Body of pancreas (tissue), 4 donors: Measurements from ENCODE around the gene NRG3.

Experiments
- CTCF ChIP-seq, 7 experiments: fragments of 450-650 bp in 4 of 7; fragments of 200-600 bp in 3 of 7; sonication (generic) in 3 of 7; IDR thresholded peaks; one replicate each; pipeline ENCODE4 v1.5.1; 2016 to 2019; ENCODE audit warnings: antibody characterized with exemption in 7 of 7
- POLR2A ChIP-seq, 3 donors: fragments of 450-650 bp; IDR thresholded peaks; one replicate each; pipeline ENCODE4 v1.6.1; 2016; ENCODE audit warnings: antibody characterized with exemption in 3 of 3, mild to moderate bottlenecking in 2 of 3

- TF ChIP-seq CTCF (IDR thresholded peaks at IDR 0.05) (no peak), POLR2A (IDR thresholded peaks at IDR 0.05) (no peak)
Observed at GRCh38 chr10:82622479-82622878, 747.5 kb downstream of the NRG3 start.
